HepG2 (cell line): ENCODE results near the gene TMEM220. TPM values are rescaled to one million over a fixed set of nuclear protein-coding genes. Genes with fewer than 3 reads are reported as not detected.

ENCODE experiments used
- FOXP1 ChIP-seq, 2 experiments: fragments of 450-650 bp in 1 of 2; IDR thresholded peaks; 2 replicates each; pipeline ENCODE4 v1.6.1; 2017 to 2018; ENCODE audit warnings: antibody characterized with exemption in 1 of 2
- GATAD1 ChIP-seq: IDR thresholded peaks from 2 replicates; pipeline ENCODE4 v1.6.1; 2016; ENCODE audit warnings: missing genetic modification reagents, missing compliant biosample characterization
- HHEX ChIP-seq: IDR thresholded peaks from 2 replicates; pipeline ENCODE4 v1.6.1; 2016; ENCODE audit warnings: control low read depth
- KAT7 ChIP-seq: IDR thresholded peaks from 2 replicates; pipeline ENCODE4 v1.6.1; 2018; ENCODE audit warnings: borderline replicate concordance, missing compliant biosample characterization
- NFYB ChIP-seq: sonication (generic); formaldehyde crosslinking; IDR thresholded peaks from 2 replicates; pipeline ENCODE4 v1.4.0; 2020; ENCODE audit warnings: missing genetic modification reagents
- NR2F2 ChIP-seq: IDR thresholded peaks from 2 replicates; pipeline ENCODE4 v1.6.1; 2012; ENCODE audit warnings: low read depth, inconsistent platforms, borderline replicate concordance
- PITX1 ChIP-seq: sonication (generic); formaldehyde crosslinking; IDR thresholded peaks from 2 replicates; pipeline ENCODE4 v1.5.1; 2020; ENCODE audit warnings: mild to moderate bottlenecking, missing genetic modification reagents
- STAG1 ChIP-seq: sonication (generic); formaldehyde crosslinking; IDR thresholded peaks from 2 replicates; pipeline ENCODE4 v1.4.0; 2020; ENCODE audit warnings: missing genetic modification reagents
- TAF1 ChIP-seq: sonication (generic); formaldehyde crosslinking; IDR thresholded peaks from 2 replicates; pipeline ENCODE4 v1.4.0; 2020; ENCODE audit warnings: missing genetic modification reagents
- ZNF253 ChIP-seq: sonication (generic); formaldehyde crosslinking; IDR thresholded peaks from 2 replicates; pipeline ENCODE4 v1.8.0; 2022; ENCODE audit warnings: mild to moderate bottlenecking, missing genetic modification reagents, borderline replicate concordance
- ZNF629 ChIP-seq: sonication (generic); formaldehyde crosslinking; conservative IDR thresholded peaks from 2 replicates; pipeline ENCODE4 v1.5.0; 2020; ENCODE audit warnings: missing genetic modification reagents
- ZNF713 ChIP-seq: sonication (generic); formaldehyde crosslinking; IDR thresholded peaks from 2 replicates; pipeline ENCODE4 v1.4.0; 2020; ENCODE audit warnings: mild to moderate bottlenecking, missing genetic modification reagents
- ZNF724P ChIP-seq: sonication (generic); formaldehyde crosslinking; IDR thresholded peaks from 2 replicates; pipeline ENCODE4 v1.8.0; 2022; ENCODE audit warnings: missing genetic modification reagents, borderline replicate concordance
- ZNF761 ChIP-seq: sonication (generic); formaldehyde crosslinking; conservative IDR thresholded peaks from 2 replicates; pipeline ENCODE4 v1.4.0; 2020; ENCODE audit warnings: mild to moderate bottlenecking, missing genetic modification reagents
- polyA plus RNA-seq, 8 experiments: library from polyadenylated mRNA; depleted of rRNA in 3 of 8; stranded (reverse) in 7 of 8; unstranded in 1 of 8; fragments of >200 nt; fragmentation: Illumina TruSeq in 4 of 8; extraction: Trizol in 4 of 8; gene quantifications; 2 replicates each; pipeline versions ENCODE4 v1.2.1 to v1.2.3, GENCODE V29; 2011 to 2016; ENCODE audit warnings: low read depth in 4 of 8, missing spikeins in 1 of 8, mixed read lengths in 1 of 8; ENCODE audit not compliant: insufficient read depth in 1 of 8
- total RNA-seq, 5 experiments: library from RNA; depleted of rRNA; stranded (reverse); fragments of >200 nt; fragmentation: Illumina TruSeq; extraction: Trizol; gene quantifications; 2 replicates each; pipeline ENCODE4 v1.2.3, GENCODE V29; 2016; ENCODE audit warnings: low read depth in 1 of 5
- TF ChIP-seq, protein P1 (sequence below): fragments of 450-650 bp; IDR thresholded peaks from 2 replicates; pipeline ENCODE4 v1.6.1; 2016
- TF ChIP-seq, protein P2 (sequence below): sonication (generic); formaldehyde crosslinking; IDR thresholded peaks from 2 replicates; pipeline ENCODE4 v1.4.0; 2020; ENCODE audit warnings: mild to moderate bottlenecking, low read depth, missing genetic modification reagents
- TF ChIP-seq, protein P3 (sequence below): sonication (generic); formaldehyde crosslinking; IDR thresholded peaks from 2 replicates; pipeline ENCODE4 v1.9.0; 2021; ENCODE audit warnings: missing genetic modification reagents, borderline replicate concordance
- TF ChIP-seq, protein P4 (sequence below): sonication (generic); formaldehyde crosslinking; IDR thresholded peaks from 2 replicates; pipeline ENCODE4 v1.4.0; 2020; ENCODE audit warnings: missing genetic modification reagents, borderline replicate concordance
- TF ChIP-seq, protein P5 (sequence below): sonication (generic); formaldehyde crosslinking; IDR thresholded peaks from 2 replicates; pipeline ENCODE4 v1.5.0; 2020; ENCODE audit warnings: mild to moderate bottlenecking, missing genetic modification reagents, moderate library complexity

TMEM220 gene
- total and polyA plus RNA-seq, 2 of the 13 experiments (the other 11 are each of a cell fraction or from before 2014, with no cell fraction given), result 1.3 to 2.2 TPM

DNA sequence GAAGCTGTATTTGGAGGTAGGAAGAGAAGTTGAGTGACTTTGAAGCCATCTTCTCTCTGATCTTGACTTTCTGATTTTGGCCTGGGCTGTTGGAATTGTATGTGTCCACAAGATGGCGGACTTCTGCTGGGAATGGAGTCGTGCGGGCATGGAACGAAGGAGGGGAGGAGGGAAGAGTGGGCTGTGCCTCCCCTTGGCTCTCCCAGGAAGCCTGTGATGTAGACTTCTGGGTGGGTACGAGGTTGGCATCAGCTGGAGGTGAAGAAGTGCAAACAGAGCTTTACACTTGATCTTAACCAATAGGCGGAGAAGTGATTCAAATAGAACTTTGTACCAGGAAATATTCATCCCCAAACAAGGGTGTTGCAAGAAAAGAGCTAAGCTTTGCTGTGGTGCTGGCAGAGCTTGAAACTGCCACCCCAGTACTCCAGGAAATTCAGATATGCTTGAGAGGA is 7.4 kb upstream of the TMEM220 start (continued):
- no peak for TF ChIP-seq KAT7 (CRISPR knock-in tag)
- no peak for TF ChIP-seq FOXP1 (IDR thresholded peaks at IDR 0.05)
- TF ChIP-seq FOXP1 (CRISPR knock-in tag; IDR thresholded peaks at IDR 0.05), result peak; percentile 26; the same call in 1 of the 2 replicates
- TF ChIP-seq STAG1, result peak; percentile 81
- TF ChIP-seq HHEX (CRISPR knock-in tag), result 0 out of 2 replicates have a peak, but pooled peaks have one; percentile 9
- no peak for TF ChIP-seq ZNF713 (CRISPR knock-in tag)
- no peak for TF ChIP-seq PITX1 (CRISPR knock-in tag)
- no peak for TF ChIP-seq GATAD1
- TF ChIP-seq NR2F2, result no peak
- TF ChIP-seq, protein P1, sequence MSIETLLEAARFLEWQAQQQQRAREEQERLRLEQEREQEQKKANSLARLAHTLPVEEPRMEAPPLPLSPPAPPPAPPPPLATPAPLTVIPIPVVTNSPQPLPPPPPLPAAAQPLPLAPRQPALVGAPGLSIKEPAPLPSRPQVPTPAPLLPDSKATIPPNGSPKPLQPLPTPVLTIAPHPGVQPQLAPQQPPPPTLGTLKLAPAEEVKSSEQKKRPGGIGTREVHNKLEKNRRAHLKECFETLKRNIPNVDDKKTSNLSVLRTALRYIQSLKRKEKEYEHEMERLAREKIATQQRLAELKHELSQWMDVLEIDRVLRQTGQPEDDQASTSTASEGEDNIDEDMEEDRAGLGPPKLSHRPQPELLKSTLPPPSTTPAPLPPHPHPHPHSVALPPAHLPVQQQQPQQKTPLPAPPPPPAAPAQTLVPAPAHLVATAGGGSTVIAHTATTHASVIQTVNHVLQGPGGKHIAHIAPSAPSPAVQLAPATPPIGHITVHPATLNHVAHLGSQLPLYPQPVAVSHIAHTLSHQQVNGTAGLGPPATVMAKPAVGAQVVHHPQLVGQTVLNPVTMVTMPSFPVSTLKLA, result no peak
- TF ChIP-seq ZNF629 (CRISPR knock-in tag), result no peak
- TF ChIP-seq, protein P2, sequence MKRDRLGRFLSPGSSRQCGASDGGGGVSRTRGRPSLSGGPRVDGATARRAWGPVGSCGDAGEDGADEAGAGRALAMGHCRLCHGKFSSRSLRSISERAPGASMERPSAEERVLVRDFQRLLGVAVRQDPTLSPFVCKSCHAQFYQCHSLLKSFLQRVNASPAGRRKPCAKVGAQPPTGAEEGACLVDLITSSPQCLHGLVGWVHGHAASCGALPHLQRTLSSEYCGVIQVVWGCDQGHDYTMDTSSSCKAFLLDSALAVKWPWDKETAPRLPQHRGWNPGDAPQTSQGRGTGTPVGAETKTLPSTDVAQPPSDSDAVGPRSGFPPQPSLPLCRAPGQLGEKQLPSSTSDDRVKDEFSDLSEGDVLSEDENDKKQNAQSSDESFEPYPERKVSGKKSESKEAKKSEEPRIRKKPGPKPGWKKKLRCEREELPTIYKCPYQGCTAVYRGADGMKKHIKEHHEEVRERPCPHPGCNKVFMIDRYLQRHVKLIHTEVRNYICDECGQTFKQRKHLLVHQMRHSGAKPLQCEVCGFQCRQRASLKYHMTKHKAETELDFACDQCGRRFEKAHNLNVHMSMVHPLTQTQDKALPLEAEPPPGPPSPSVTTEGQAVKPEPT (CRISPR knock-in tag), result no peak
- TF ChIP-seq, protein P3, sequence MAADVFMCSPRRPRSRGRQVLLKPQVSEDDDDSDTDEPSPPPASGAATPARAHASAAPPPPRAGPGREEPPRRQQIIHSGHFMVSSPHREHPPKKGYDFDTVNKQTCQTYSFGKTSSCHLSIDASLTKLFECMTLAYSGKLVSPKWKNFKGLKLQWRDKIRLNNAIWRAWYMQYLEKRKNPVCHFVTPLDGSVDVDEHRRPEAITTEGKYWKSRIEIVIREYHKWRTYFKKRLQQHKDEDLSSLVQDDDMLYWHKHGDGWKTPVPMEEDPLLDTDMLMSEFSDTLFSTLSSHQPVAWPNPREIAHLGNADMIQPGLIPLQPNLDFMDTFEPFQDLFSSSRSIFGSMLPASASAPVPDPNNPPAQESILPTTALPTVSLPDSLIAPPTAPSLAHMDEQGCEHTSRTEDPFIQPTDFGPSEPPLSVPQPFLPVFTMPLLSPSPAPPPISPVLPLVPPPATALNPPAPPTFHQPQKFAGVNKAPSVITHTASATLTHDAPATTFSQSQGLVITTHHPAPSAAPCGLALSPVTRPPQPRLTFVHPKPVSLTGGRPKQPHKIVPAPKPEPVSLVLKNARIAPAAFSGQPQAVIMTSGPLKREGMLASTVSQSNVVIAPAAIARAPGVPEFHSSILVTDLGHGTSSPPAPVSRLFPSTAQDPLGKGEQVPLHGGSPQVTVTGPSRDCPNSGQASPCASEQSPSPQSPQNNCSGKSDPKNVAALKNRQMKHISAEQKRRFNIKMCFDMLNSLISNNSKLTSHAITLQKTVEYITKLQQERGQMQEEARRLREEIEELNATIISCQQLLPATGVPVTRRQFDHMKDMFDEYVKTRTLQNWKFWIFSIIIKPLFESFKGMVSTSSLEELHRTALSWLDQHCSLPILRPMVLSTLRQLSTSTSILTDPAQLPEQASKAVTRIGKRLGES, result no peak
- no peak for TF ChIP-seq ZNF761 (CRISPR knock-in tag)
- TF ChIP-seq, protein P4, sequence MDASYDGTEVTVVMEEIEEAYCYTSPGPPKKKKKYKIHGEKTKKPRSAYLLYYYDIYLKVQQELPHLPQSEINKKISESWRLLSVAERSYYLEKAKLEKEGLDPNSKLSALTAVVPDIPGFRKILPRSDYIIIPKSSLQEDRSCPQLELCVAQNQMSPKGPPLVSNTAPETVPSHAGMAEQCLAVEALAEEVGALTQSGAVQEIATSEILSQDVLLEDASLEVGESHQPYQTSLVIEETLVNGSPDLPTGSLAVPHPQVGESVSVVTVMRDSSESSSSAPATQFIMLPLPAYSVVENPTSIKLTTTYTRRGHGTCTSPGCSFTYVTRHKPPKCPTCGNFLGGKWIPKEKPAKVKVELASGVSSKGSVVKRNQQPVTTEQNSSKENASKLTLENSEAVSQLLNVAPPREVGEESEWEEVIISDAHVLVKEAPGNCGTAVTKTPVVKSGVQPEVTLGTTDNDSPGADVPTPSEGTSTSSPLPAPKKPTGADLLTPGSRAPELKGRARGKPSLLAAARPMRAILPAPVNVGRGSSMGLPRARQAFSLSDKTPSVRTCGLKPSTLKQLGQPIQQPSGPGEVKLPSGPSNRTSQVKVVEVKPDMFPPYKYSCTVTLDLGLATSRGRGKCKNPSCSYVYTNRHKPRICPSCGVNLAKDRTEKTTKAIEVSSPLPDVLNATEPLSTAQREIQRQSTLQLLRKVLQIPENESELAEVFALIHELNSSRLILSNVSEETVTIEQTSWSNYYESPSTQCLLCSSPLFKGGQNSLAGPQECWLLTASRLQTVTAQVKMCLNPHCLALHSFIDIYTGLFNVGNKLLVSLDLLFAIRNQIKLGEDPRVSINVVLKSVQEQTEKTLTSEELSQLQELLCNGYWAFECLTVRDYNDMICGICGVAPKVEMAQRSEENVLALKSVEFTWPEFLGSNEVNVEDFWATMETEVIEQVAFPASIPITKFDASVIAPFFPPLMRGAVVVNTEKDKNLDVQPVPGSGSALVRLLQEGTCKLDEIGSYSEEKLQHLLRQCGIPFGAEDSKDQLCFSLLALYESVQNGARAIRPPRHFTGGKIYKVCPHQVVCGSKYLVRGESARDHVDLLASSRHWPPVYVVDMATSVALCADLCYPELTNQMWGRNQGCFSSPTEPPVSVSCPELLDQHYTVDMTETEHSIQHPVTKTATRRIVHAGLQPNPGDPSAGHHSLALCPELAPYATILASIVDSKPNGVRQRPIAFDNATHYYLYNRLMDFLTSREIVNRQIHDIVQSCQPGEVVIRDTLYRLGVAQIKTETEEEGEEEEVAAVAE (CRISPR knock-in tag), result no peak
- TF ChIP-seq, protein P5, sequence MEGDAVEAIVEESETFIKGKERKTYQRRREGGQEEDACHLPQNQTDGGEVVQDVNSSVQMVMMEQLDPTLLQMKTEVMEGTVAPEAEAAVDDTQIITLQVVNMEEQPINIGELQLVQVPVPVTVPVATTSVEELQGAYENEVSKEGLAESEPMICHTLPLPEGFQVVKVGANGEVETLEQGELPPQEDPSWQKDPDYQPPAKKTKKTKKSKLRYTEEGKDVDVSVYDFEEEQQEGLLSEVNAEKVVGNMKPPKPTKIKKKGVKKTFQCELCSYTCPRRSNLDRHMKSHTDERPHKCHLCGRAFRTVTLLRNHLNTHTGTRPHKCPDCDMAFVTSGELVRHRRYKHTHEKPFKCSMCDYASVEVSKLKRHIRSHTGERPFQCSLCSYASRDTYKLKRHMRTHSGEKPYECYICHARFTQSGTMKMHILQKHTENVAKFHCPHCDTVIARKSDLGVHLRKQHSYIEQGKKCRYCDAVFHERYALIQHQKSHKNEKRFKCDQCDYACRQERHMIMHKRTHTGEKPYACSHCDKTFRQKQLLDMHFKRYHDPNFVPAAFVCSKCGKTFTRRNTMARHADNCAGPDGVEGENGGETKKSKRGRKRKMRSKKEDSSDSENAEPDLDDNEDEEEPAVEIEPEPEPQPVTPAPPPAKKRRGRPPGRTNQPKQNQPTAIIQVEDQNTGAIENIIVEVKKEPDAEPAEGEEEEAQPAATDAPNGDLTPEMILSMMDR, result peak; percentile 90
- TF ChIP-seq ZNF253, result no peak
- no peak for TF ChIP-seq ZNF724P (CRISPR knock-in tag)
- no peak for TF ChIP-seq NFYB (CRISPR knock-in tag)
- TF ChIP-seq TAF1 (CRISPR knock-in tag), result no peak
